ENCODE results near the gene SQSTM1.

DNA sequence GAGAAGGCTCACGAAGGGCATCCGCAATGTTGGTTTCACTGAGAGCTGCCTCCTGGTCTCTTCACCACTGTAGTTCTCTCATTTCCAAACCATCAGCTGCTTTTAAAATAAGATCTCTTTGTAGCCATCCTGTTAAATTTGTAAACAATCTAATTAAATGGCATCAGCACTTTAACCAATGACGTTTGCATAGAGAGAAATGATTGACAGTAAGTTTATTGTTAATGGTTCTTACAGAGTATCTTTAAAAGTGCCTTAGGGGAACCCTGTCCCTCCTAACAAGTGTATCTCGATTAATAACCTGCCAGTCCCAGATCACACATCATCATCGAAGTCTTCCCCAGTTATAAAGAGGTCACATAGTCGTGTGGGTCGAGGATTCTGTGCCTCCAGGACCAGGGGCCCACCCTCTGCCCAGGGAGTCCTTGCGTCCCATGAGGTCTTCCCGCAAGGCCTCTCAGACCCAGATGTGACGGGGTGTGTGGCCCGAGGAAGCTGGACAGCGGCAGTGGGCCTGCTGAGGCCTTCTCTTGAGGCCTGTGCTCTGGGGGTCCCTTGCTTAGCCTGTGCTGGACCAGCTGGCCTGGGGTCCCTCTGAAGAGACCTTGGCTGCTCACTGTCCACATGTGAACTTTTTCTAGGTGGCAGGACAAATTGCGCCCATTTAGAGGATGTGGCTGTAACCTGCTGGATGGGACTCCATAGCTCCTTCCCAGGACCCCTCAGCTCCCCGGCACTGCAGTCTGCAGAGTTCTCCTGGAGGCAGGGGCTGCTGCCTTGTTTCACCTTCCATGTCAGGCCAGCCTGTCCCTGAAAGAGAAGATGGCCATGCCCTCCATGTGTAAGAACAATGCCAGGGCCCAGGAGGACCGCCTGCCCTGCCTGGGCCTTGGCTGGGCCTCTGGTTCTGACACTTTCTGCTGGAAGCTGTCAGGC lies 16.6 kb downstream of the SQSTM1 start:
- TF ChIP-seq, protein P1, sequence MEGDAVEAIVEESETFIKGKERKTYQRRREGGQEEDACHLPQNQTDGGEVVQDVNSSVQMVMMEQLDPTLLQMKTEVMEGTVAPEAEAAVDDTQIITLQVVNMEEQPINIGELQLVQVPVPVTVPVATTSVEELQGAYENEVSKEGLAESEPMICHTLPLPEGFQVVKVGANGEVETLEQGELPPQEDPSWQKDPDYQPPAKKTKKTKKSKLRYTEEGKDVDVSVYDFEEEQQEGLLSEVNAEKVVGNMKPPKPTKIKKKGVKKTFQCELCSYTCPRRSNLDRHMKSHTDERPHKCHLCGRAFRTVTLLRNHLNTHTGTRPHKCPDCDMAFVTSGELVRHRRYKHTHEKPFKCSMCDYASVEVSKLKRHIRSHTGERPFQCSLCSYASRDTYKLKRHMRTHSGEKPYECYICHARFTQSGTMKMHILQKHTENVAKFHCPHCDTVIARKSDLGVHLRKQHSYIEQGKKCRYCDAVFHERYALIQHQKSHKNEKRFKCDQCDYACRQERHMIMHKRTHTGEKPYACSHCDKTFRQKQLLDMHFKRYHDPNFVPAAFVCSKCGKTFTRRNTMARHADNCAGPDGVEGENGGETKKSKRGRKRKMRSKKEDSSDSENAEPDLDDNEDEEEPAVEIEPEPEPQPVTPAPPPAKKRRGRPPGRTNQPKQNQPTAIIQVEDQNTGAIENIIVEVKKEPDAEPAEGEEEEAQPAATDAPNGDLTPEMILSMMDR (IDR thresholded peaks at IDR 0.05): no peak
- no peak for TF ChIP-seq EZH2 (IDR thresholded peaks at IDR 0.05; ENCODE audit: borderline replicate concordance, insufficient read depth, low read depth, low read length, poor library complexity, severe bottlenecking)

All from B cell (primary cell).